Neural cell (in vitro differentiated cells): ENCODE results near the gene MAP3K20.

Experiments
- MXI1 ChIP-seq: fragments of 450-650 bp; conservative IDR thresholded peaks from 2 replicates; pipeline ENCODE4 v1.6.1; 2014; ENCODE audit warnings: antibody characterized with exemption, mild to moderate bottlenecking; ENCODE audit not compliant: poor library complexity, severe bottlenecking
- POLR2AphosphoS5 ChIP-seq: IDR thresholded peaks from 2 replicates; pipeline ENCODE4 v1.6.1; 2012
- TF ChIP-seq, protein P1 (sequence below): fragments of 450-650 bp; IDR thresholded peaks from 2 replicates; pipeline ENCODE4 v1.5.1; 2014; ENCODE audit warnings: antibody characterized with exemption, mild to moderate bottlenecking, moderate library complexity; ENCODE audit not compliant: poor library complexity, severe bottlenecking

DNA sequence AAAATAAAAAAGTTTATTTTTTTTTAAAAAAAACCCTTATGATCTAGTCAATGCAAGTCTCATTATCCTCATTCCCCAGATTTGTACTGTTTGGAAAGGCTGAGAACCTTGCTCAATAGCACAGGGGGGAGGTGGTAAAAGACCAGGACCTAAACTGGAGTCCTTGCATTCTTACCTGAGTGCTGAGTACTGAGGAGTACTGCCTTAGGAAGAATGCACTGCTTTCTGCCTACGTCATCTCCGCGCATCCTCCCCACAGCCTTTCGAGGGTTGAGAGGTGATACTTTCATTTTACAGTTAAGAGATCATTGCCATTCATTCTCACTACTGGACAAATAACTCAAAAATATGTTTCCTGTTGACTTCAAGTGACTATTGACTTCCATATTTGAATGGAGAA, 73.8 kb downstream of the MAP3K20 start:
- TF ChIP-seq MXI1 (no peak), POLR2AphosphoS5 (no peak)
- TF ChIP-seq, protein P1, sequence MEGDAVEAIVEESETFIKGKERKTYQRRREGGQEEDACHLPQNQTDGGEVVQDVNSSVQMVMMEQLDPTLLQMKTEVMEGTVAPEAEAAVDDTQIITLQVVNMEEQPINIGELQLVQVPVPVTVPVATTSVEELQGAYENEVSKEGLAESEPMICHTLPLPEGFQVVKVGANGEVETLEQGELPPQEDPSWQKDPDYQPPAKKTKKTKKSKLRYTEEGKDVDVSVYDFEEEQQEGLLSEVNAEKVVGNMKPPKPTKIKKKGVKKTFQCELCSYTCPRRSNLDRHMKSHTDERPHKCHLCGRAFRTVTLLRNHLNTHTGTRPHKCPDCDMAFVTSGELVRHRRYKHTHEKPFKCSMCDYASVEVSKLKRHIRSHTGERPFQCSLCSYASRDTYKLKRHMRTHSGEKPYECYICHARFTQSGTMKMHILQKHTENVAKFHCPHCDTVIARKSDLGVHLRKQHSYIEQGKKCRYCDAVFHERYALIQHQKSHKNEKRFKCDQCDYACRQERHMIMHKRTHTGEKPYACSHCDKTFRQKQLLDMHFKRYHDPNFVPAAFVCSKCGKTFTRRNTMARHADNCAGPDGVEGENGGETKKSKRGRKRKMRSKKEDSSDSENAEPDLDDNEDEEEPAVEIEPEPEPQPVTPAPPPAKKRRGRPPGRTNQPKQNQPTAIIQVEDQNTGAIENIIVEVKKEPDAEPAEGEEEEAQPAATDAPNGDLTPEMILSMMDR, result no peak
